ENCODE results near the gene APOLD1.

GRCh38 chr12:12745576-12746211 is 39.8 kb upstream of the APOLD1 start:
- no peak for TF ChIP-seq CTCF (IDR thresholded peaks at IDR 0.05)
- no peak for TF ChIP-seq POLR2A (IDR thresholded peaks at IDR 0.05)
